Hematopoietic multipotent progenitor cell treated with erythropoietin and hydrocortisone succinate and interleukin-3 and kit ligand, for 6 days (in vitro differentiated cells): ENCODE measurements around the gene MAPK11.

Source experiments
- DNase-seq: peaks from one replicate; pipeline ENCODE4 v3.0.0-alpha.2; 2015

MAPK11 gene

DNA sequence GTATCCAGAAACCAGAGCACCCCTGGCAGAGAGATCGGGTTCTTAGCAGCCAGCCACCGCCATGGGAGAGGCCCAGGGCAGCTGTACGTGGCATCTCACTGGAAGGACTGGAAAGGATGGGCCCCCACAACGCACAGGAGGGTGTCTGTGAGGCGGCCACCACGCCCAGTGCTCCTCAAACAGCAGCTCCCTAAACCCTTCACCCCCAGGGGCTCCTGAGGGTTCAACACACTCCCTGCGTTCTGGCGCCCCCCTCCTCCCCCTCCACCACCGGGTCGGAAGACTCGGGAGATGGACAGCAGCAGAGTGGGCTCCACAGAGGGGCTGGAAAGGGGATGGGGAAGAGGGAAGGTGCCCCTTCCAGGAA, 9.8 kb downstream of the MAPK11 start:
- peak; percentile 51 for DNase-seq

DNA sequence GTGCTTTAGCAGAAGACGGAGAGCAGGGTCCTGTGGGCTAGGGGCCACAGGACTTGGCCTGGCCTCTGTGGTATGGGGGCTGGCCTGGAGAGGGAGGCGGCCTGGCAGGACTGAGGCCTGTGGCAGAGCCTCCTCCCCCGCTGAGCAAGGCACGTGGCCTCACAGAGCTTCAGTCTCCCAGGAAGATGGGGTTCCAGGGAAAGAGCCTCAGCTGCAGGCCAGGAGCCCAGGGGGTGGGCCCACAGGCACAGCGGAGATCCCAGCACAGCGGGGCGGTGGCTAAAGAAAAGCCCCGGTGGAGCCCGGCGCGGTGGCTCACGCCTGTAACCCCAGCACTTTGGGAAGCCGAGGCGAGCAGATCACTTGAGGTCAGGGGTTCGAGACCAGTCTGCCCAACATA, 10.9 kb downstream of the MAPK11 start:
- no peak for DNase-seq

DNA sequence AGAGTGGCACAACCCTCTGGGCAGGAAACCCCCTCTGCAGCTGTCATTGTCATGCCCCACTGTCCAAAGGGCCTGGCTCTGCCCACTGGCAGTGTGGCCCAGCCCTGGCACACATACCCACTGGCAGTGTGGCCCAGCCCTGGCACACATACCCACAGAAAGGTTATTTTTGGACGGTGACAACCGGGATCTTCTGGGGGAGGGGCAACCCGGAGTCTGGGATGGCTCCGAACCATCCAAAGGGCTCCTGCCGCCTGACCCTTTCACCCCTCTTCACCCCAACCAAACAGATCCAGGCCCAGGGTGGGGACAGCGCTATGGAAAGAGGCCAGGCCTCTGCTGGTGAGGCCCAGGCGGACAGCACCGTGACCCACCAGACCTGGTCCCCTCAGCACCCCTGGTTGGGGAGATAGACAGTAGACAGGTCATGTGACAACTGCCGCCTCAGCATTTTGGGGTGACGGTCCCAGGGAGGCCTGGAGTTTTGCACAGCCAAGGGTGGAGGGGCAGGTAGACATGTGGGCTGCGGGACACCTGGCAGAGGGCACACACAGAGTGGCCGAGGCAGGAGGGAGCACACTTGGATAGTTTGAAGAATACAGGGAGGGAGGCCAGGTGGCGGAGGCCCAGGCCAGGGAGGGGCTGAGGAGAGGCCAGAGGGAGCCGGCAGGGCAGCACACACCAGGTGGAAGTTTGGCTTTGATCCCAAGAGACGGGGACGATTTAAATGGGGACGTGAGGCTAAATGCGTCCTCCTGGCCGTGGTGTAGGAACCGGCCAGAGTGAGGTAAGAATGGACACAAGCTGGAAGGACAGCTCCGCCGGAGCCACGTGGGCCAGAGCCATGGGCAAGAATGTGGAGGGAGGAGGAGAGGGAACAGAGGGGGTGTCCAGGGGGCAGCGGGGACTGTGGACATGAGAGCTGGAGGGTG, 11.6 kb downstream of the MAPK11 start:
- no peak for DNase-seq

DNA sequence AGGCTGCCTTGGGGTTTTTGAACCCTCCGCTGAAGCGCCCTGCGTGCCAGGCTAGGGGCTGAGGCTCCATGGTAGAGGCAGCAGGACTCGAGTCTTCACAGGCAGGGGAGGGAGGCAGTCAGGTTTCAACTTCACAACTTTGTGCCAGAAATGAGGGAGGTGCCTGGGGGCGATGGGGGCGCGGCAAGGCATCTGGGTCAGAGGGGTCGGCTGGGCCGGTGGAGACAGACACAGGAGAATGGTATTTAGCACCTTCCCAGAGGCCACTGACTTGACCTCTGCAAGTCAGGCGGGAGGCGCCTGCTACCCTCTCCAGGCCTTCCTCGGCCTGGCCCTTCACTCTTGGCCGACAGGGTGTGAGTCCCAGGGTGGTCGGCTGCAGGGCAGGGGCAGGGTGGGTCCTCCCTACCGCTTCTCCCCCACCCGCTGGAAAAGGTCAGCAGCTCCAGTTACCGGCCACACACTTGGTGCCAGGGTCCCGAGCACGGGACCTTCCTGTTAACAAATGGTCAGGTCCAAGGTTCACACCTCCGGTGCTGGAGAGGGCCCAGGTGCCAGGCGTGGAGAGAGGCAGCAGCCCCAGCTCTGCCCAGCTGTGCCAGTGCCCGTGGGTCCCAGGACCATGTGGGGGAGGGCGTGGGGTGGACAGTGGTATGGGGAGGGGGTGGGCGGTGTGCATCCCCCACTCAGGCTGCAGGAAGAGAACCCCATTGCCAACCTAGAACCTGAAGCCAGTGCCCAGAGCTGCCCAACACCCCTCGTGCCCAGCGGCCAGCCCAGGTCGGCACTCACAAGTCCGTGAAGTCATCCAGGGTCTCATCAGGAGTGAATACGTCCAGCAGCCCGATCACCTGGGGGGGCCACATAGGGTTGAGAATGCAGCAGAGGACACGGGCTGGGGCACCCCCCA, 12.5 kb downstream of the MAPK11 start:
- no peak for DNase-seq

DNA sequence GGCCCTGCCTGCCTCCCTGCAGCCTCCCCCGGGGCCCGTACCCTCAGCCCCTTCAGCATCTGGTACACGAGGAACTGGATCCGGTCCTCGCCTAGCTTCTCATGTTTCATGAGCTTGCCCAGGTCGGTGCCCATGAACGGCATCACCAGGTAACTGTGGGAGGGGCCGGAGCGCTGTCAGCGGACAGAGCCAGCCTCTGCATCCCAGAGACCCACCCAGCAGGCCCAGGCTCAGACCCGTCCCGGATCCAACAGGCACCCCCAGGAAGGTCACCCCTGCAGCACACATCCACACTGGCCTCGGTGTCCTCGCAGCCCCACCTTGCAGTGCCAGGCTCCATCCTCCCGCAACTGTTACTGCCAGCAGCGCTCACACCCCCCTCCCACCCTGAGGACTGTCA, 13.1 kb downstream of the MAPK11 start:
- DNase-seq = no peak

DNA sequence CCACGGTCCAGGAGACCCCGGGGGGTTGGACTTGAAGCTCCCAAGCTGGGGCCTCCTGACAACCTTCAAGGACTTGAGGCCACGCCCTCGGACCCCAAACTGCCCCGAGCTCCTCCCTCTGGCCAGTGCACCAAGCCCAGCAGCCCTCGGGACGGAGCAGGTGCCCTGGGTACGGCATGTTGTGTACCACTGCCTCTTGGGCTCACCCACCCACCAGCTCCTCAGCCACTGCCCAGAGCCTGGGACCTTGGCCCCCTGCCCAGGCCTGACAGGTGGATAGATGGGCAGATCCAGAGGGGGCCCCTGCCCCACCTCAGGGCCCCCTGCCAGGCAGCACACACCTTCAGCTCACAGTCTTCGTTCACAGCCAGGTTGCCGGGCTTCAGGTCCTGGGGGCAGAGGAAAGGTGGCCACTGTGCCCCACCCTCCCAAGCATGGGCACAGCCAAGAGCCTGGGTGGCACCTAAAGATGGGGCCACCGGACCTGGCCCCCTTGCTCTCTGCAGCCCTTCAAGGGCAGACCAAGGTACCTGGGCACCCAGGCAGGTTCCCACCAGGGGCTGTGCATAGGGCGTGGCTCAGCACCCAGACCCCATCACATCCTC, 13.8 kb downstream of the MAPK11 start:
- no peak for DNase-seq

DNA sequence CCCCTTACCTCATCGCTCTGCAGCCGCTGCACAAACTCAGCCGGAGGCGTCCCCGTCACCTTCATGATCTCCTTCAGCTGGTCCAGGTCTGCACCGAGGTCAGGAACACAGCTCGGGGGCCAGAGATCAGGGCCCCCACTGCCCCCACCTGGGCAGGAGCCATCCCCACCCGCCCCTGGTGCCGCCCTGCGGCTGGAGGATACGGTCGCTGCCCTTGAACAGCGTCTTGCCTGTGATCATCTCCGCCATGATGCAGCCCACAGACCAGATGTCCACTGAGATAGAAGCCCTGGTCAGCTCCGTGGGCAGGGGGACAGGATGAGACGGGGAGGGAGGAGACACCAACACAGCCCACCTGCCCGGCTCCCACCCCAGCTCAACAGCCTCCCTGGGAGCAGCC, 14.6 kb downstream of the MAPK11 start:
- no peak for DNase-seq

DNA sequence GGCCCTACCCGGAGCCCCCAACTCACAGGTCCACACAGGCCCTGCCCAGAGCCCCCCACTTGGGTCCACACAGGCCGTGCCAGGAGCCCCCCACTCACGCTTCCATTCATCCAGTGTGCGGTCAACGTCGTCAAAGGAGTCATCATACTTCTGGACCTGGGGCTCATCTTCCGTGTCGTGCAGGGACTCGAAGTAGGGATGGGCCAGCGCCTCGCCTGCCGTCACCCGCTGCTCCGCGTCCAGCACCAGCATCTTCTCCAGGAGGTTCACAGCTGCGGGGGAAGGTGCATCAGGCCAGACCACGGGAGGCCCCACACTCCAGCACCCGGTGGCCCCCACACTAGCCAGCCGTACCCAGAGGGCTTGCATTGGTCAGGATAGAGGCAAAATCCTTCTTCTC, 15.1 kb downstream of the MAPK11 start:
- DNase-seq = no peak

DNA sequence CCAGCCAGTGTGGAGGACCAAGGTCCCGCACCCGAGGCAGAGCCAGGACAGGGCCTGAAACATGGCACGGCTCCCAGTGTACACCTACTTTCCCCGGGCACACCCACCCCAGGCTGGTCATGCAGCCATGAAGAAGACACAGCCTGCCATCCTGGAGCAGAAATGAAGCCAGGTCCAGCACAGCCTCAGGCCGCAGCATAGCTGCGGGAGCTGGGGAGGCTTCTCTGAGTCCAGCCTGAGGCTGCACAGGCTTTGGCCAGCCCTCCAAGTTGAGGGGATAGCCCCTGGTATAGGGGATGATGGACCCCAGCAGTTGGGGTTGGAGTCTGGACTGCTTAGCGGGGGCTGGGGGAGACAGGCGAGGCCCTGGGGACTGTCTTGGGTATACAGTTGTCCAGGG, 16.2 kb downstream of the MAPK11 start:
- DNase-seq = no peak

DNA sequence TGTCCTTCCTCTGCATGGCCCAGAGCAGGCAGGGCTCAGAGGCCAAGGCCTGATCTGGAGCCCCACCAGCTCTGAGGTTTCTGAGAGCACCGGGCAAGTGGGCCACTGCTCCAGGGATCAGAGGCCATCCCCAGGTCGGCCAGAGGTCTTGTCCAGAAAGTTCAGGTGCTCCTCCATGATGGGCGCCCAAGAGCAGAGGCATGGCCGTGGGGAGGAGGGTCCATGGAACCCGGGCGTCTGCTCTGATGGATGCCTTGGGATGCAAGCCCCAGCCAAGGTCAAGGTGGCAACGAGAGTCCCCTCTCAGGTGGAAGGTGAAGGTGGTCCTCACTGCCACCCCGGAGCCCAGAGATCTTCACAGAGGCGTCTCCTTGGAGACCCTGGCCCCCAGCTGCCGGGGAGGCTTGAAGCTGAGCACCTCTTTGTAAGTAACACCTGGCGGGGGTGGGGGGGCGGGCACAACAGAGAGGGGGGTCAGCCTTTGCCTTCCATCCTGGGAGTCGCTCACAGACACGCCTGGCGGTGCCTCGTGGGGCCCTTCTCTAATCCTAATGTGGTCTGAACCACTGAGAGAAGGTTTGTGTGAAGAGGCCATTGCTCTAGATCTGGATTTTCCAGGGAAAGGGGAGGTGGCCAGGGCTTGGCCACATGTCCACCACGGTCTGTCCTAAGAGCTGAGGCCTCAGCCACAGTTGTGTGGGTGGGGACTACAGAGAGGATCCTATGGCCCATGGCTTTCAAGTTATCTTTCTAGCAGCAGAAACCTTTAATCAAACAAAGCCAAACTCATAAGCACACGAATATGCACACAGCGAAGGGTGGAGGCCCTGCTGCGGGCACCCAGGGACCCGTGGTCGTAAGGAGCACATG, 16.9 kb downstream of the MAPK11 start:
- DNase-seq = no peak

DNA sequence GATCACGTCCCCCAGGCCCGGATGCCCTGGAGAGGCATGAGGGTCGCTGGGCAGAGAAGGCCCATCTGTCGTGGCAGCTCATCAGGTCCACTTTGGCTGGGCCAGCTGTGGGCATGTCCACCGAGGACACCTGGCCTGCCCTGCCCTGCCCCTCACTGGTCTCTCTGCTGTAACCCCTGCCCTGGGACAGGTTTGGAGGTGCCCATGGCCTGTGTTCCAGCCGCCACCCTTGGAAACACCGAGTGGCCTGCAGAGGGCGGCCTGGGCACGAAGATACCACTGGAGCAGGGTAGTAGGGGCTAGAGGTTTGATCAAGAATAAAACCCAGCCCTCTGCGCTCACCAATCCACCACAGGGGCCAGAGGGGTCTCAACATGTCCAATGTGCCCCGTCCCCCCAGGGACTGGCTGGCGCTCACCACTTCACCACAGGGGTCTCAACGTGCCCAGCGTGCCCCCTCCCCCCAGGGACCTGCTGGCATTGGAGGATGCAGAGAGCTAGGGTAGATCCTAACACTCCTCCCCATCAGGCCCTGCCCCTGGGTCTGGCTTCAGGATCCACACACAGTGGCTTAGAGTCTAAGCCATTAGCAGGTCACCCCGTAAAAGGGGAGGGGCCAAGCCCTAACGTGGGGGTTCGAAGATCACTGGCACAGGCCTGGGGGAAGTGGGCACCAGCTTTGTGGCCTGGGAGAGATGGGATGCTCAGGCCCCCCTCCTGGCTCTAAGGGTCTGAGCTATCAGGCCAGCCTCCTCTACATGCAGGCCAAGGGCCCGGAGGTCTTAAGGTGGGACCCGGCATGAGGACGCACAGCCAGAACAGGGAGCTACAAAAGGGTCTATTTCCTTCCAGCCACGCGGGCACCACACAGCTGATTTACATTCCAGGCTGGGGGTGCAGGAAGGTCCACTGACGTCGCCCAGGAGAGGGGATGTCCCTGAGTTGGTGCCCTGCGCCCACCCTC, 17.8 kb downstream of the MAPK11 start:
- DNase-seq = peak; percentile 89

DNA sequence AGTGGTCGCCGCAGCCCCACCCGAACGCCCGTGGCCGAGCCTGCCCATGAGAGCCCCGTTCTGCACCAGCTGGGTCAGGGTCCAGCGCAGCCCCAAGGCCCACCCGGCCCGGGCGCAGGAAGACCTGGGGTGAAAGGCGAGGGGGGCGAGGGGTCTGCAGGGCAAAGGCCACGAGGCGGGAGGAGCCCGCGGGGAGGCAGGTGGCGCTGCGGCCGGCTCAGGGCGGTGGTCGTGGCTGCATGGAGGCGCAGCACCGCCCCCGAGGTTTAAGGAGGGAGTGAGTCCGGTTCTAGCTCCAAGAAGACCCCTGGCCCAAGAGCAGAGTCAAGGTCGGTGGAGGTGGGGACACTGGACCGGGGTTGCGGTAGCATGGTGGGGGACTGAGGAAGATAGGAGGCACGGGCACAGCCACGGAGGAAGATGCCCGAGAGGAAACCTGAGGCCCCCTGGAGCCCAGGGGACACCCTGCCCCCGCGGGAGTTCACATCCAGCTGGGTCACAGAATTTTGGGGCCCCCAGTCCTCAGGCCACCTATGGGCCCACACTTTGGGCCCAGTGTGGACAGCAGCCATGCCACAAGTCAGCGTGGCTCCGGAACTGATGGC, 18.6 kb downstream of the MAPK11 start:
- DNase-seq = no peak

DNA sequence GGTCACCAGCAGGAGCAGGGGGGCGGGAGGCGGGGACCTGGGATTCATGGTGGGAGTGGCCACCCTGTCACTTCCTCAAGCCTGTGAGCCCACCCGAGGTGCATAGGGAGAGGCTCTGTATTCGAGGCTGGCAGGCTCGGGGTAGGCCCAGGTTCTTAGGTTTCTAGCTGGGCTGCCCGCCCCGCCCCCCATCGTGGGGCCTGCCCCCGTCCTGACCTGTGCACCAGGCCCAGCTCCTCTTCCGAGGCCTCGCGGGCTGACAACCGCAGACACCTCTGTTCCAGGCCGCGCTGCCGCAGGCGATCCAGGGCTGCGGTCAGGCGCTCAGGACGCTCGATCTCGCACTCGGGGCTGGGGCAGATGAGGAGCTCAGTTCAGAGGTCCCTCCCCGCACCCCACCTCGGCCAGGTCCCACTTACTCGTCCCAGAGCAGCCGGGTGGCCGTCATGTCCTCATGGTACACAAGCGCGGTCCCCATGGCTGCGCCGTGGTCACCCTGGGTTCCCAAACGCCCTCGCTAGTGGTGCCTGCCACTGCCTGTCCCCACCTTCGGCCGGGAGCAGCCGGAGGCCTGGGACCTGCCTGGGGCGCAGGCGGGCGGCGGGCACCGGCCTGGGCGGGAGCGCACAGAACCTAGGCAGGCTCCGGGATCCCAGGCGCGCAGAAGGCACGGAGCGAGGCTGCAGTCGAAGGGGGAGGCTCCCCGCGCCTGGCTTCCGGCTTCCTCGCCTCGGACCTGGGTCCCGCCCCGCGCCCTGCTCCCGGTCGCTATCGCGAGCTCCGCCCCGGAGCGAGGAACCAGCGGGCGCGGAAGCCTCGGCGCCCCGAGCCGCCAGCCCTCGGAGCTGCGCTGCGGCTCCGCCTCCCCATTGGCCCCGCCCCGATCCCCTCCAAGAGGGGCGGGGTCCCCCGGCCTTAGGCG, 19.4 kb downstream of the MAPK11 start, which contains the start of gene HDAC10:
Gene HDAC10, minus strand, starts transcription at position 711 of the 922 bp plus-strand sequence. Its CDS starts 233 bp downstream, at position 478.
- DNase-seq = peak; percentile 93

DNA sequence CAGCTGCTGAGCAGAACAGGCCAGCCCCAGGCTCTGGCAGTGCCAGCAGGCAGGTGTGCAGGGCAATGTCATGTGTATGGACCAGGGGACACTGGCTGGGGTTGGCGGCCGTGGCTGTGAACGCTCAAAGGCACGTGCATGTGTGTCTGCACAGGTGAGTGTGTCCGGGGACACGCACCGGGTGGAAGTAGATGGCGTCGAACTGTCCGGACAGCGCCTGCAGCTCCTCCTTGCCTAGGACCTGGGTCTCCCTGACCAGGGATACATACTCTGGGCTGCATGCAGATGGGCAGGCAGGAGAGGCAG, 20.0 kb downstream of the MAPK11 start:
- DNase-seq = no peak

DNA sequence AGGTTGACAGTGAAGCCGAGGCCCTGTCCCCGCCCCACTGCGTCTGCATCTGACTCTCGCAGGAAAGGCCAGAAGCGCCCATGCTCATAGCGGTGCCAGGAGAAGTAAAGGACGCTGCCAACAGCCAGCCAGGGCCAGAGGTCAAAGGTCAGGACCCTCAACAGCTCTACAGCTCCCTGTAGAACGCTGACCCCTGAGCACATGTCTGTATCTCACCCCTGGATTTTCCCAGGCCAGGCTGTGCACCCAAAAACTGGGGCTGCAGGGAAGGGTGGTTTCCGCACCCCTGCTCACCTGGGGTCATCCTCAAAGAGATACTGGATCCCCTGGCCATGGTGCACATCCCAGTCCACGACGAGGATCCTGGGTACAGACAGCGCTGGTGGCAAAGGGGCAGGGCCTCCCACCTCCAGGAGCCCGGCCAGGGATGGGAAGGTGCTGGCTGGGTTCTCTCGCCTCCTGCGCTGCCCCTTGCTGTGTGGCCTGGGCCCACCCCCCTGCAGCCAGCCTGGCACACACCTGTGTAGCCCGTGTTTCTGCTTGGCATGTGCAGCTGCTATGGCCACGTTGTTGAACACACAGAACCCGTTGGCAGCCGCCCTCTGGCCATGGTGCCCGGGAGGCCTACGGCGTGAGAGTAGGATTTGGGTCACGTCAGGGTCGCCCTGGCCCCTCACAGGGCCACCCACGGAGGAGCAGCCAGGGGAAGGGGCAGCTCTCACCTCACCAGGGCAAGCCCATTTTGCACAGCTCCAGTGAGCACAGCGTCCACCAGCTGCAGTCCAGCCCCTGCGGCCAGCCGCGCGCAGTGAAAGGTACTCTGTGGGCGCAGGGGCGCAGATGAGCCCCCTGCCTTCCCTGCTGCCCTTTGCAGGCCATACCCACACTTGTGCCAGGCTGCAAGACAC, 20.6 kb downstream of the MAPK11 start:
- no peak for DNase-seq

DNA sequence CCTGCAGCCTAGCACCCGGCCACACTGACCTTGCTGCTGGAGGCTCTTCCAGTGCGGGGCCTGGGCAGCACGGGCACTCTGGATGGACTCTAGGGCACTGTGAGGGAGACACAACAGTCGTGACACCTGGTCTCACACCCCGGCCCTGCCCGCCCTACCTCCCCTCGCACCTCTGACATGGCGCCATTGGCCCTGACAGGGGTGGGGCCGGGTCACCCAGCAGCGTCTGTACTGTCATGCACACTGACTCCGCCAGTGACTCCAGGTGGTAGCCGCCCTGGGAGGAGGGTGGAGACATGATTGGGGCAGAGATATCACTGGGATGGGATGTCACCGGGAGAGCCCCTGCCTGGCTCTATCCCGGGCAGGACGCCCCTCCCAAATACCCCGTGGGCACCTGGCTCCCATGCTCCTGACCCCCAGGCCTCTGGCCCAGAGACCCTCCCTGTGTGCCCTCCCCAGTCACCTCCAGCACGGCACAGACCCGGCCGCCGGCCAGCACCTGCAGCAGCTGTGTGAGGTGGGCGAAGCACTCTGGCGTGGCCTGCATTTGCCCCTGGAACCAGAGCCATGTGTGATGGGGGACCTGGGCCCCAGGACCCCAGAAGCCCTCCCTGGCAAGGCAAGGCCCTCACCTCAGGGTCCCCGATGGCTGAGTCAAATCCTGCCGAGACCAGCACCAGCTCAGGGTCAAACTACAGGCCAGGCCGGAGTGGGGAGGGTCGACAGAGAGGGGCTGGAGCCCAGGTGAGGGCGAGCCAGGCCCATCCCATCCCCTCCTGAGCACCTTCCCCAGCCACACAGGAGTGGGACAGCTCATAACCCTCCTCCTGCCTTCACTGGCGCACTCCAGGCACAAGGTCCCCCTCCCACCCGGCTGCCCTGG, 21.7 kb downstream of the MAPK11 start:
- DNase-seq = no peak

DNA sequence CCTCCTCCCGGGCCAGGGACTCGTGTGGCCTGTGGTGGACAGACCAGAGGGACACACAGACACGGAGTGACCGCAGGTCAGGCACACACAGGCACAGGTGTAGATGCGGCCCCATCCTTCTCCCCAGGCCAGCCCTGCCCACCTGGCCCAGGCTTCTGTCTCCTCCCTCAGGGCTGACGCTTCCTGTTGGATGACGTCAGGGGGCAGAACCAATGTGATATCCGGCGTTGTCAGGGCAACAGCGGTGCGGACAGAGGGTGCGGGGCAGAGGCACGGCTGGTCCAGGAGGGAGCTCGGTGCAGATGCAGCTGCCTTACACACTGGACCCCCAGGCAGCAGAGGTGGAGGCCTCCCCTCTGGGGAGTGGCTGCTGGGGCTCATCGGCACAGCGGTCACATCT, 22.4 kb downstream of the MAPK11 start:
- DNase-seq = peak; percentile 51
